DOHH2 (cell line): ENCODE measurements around the gene ENDOD1.

Experiments used
- H3F3A ChIP-seq: fragments of 200-600 bp; sonication (generic), shearing (Covaris generic); 2 replicates; pipeline ENCODE4 v1.6.0; 2016; ENCODE audit warnings: antibody characterized with exemption, mild to moderate bottlenecking; ENCODE audit not compliant: control insufficient read depth, insufficient read depth
- H3K27ac ChIP-seq: fragments of 200-600 bp; sonication (generic); 2 replicates; pipeline ENCODE4 v1.5.1; 2014; ENCODE audit warnings: low read depth, mild to moderate bottlenecking, low read length, moderate library complexity
- H3K27me3 ChIP-seq: fragments of 200-600 bp; sonication (generic); 2 replicates; pipeline ENCODE4 v1.6.1; 2014; ENCODE audit warnings: mild to moderate bottlenecking, low read length, mixed read lengths; ENCODE audit not compliant: control insufficient read depth
- H3K36me3 ChIP-seq: fragments of 200-600 bp; sonication (generic); 2 replicates; pipeline ENCODE4 v1.6.1; 2014; ENCODE audit warnings: mild to moderate bottlenecking, low read length, moderate library complexity, mixed read lengths; ENCODE audit not compliant: control insufficient read depth
- H3K4me1 ChIP-seq: fragments of 200-600 bp; sonication (generic); 2 replicates; pipeline ENCODE4 v1.6.1; 2014; ENCODE audit warnings: mild to moderate bottlenecking, low read length, mixed read lengths; ENCODE audit not compliant: control insufficient read depth
- H3K4me2 ChIP-seq: fragments of 200-600 bp; sonication (generic); 2 replicates; pipeline ENCODE4 v1.6.0; 2014; ENCODE audit warnings: mild to moderate bottlenecking, low read length, moderate library complexity
- H3K4me3 ChIP-seq: fragments of 200-600 bp; sonication (generic); 2 replicates; pipeline ENCODE4 v1.5.1; 2014; ENCODE audit warnings: mild to moderate bottlenecking, low read length, mixed read lengths
- H3K79me2 ChIP-seq: fragments of 200-600 bp; sonication (generic); 2 replicates; pipeline ENCODE4 v1.6.1; 2014; ENCODE audit warnings: mild to moderate bottlenecking, low read length, mixed read lengths; ENCODE audit not compliant: control insufficient read depth
- H3K9me2 ChIP-seq: fragments of 200-600 bp; sonication (generic); replicated peaks from 2 replicates; pipeline ENCODE4 v1.6.1; 2014; ENCODE audit warnings: mild to moderate bottlenecking, low read length, mixed read lengths; ENCODE audit not compliant: control insufficient read depth
- H3K9me3 ChIP-seq: fragments of 200-600 bp; sonication (generic); 2 replicates; pipeline ENCODE4 v1.6.1; 2014; ENCODE audit warnings: antibody characterized with exemption, low read length, mixed read lengths; ENCODE audit not compliant: control insufficient read depth, insufficient read depth
- H4K20me1 ChIP-seq: fragments of 200-600 bp; sonication (generic); 2 replicates; pipeline ENCODE4 v1.6.0; 2014; ENCODE audit warnings: low read depth, mild to moderate bottlenecking, antibody characterized with exemption, low read length, moderate library complexity; ENCODE audit not compliant: control insufficient read depth, insufficient read depth
- EZH2phosphoT487 ChIP-seq: fragments of 200-600 bp; sonication (generic); IDR thresholded peaks from 2 replicates; pipeline ENCODE4 v1.6.1; 2017; ENCODE audit warnings: borderline replicate concordance, mild to moderate bottlenecking, antibody characterized with exemption, low read length, moderate library complexity, mixed read lengths
- TF ChIP-seq, protein P1 (sequence below): fragments of 200-600 bp; sonication (generic); IDR thresholded peaks from one replicate; pipeline ENCODE4 v1.5.1; 2014; ENCODE audit warnings: antibody characterized with exemption, mild to moderate bottlenecking, low read depth, low read length; ENCODE audit not compliant: poor library complexity, severe bottlenecking

Gene ENDOD1

DNA sequence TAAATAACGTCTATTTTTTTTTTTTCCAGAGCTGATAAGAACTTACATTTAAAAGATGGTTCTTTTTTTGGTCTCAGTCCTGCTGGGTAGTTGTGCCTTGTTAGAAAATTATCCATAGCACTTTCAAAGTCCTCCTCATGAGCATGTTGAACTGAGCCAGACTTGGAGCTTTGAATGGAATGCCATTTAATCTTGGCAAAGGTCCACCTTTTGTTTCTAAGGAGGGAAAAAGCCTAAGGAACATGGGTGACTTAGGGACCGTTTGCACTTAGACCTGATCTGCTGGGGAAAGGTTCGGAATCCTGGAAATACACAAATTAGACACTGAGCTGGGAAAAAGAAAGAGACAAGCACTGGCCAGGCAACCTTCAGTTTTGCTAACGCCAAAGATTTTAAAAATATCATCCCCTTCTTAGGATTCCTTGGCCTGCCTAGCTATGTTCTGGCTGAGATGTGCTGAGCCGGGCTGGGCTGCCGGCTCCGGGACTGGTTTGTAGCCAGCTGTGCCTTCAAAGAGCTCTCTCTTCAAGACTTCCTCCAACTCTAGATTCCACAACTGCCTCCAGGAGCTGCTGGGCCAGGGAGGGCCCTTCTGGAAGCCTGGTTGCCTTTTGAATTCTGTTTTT is 67.4 kb downstream of the ENDOD1 start:
- H3K4me1 ChIP-seq, result peaks cover 24% of the 10 kb centered on the region
- no peak overlapping the region for H3K4me3 ChIP-seq
- H4K20me1 ChIP-seq, result no peaks in the 10 kb centered on the region
- no peaks in the 10 kb centered on the region for H3K9me3 ChIP-seq
- no peak overlapping the region for H3K4me2 ChIP-seq
- no peaks in the 10 kb centered on the region for H3K27me3 ChIP-seq
- H3K36me3 ChIP-seq, result no peaks in the 10 kb centered on the region
- TF ChIP-seq, protein P1, sequence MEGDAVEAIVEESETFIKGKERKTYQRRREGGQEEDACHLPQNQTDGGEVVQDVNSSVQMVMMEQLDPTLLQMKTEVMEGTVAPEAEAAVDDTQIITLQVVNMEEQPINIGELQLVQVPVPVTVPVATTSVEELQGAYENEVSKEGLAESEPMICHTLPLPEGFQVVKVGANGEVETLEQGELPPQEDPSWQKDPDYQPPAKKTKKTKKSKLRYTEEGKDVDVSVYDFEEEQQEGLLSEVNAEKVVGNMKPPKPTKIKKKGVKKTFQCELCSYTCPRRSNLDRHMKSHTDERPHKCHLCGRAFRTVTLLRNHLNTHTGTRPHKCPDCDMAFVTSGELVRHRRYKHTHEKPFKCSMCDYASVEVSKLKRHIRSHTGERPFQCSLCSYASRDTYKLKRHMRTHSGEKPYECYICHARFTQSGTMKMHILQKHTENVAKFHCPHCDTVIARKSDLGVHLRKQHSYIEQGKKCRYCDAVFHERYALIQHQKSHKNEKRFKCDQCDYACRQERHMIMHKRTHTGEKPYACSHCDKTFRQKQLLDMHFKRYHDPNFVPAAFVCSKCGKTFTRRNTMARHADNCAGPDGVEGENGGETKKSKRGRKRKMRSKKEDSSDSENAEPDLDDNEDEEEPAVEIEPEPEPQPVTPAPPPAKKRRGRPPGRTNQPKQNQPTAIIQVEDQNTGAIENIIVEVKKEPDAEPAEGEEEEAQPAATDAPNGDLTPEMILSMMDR, result no peak
- TF ChIP-seq EZH2phosphoT487, result no peak
- H3K9me2 ChIP-seq, result no peaks in the 10 kb centered on the region
- no peaks in the 10 kb centered on the region for H3K79me2 ChIP-seq
- no peak overlapping the region for H3K27ac ChIP-seq
- no peaks in the 10 kb centered on the region for H3F3A ChIP-seq

DNA sequence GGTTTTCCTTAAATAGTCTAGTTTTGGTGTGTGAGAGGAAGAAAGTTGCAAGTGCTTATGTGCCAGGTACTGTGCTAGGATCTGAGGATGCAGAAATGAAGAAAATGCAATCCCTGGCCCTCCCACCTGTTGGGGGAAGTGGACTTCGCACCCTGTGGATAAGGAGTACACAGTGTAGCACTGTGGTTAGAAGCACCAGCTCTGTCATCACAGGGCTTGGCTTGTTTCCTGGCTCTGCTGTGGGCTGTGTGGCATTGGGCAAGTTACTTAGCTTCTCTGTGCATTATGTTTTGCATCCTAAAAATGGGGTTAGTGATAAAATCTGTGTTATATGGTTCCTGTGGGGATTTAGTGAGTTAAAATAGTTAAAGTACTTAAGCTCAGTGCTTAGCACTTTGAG is 68.2 kb downstream of the ENDOD1 start:
- Histone ChIP-seq H3K9me3 (no peaks in the 10 kb centered on the region), H3K27ac (no peak overlapping the region), H3K4me2 (no peak overlapping the region), H4K20me1 (no peaks in the 10 kb centered on the region), H3K4me3 (no peak overlapping the region), H3K36me3 (no peaks in the 10 kb centered on the region), H3K27me3 (no peaks in the 10 kb centered on the region), H3K79me2 (no peaks in the 10 kb centered on the region), H3F3A (no peaks in the 10 kb centered on the region), H3K9me2 (no peaks in the 10 kb centered on the region), H3K4me1 (peaks cover 19% of the 10 kb centered on the region)
- TF ChIP-seq, protein P1, result no peak
- no peak for TF ChIP-seq EZH2phosphoT487

DNA sequence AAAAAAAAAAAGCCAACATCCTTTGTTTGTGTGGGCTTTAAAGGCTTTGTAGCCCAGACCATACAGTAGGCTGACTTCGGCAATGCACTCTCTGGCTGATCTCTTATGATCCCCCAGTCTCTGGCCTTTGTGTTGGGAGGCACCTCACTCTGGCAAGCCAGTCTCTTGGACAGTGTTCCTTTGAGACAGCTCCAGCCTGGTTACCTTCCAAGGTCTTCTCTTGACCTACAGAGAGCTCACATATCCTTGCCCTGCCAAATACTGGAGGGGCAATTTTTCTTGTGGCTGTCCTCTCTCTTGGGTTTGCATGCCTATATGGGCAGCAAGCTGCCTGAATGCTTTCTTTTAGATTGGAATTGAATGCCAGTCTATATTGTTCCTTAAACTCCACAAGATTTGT is 71.6 kb downstream of the ENDOD1 start:
- no peaks in the 10 kb centered on the region for H3K4me1 ChIP-seq
- no peaks in the 10 kb centered on the region for H3K79me2 ChIP-seq
- no peak for TF ChIP-seq EZH2phosphoT487
- TF ChIP-seq, protein P1, result no peak
- H3K9me2 ChIP-seq, result no peaks in the 10 kb centered on the region
- no peaks in the 10 kb centered on the region for H3K27me3 ChIP-seq
- H3K4me2 ChIP-seq, result no peak overlapping the region
- no peaks in the 10 kb centered on the region for H3K36me3 ChIP-seq
- no peak overlapping the region for H3K27ac ChIP-seq
- no peaks in the 10 kb centered on the region for H3F3A ChIP-seq
- H4K20me1 ChIP-seq, result no peaks in the 10 kb centered on the region
- no peaks in the 10 kb centered on the region for H3K9me3 ChIP-seq
- H3K4me3 ChIP-seq, result no peak overlapping the region
